GM18861 (cell line): ENCODE measurements around the gene HES2.
"Not testable (repeated sequence)": the region's sequence is repeated elsewhere in the genome, so short reads cannot be mapped to it uniquely, and the experiment has no call there.

ENCODE experiments used
- ATAC-seq: cut with Tn5 transposase; IDR thresholded peaks from one replicate; pipeline ENCODE4 v1.9.1; 2021; ENCODE audit not compliant: unreplicated experiment

Gene HES2

DNA sequence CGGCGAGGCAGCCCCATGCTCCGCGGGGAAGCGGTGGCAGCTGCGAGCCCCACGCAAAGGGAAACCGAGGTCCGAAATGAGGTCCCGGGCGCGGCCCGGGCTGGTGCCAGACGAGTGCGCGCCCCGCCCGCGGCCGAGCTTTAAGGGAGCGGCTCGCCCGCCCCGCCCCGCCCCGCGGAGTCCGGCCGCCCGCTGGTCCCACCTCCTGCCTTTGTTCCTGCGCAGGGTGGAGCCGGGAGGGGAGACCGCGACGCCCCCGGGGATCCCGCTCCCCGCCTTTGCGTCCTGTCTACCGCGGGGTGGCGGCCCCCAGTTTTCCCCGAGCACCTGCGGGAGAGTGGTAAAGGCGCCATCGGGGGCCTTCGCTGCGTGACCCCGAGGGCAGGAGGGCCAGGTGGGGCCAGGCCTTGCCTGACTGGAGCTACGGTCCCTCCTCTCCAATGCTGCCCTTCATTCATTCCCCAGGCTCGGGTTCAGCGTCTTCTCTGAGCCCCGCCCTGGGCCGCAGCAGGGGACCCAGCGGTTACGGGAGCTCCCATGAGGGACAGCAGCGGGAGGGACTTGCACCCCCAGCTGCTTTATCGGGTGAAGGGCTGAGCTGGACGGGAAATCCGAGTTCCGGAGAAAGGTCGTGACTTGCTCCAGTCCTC is at the start of gene HES2:
Gene HES2 (minus strand): TSS at position 116 of the 650 bp plus-strand sequence. CDS start 99 bp downstream, at position 17.
- no peak for ATAC-seq

- ATAC-seq = no peak
These were observed 49.2 kb upstream of the HES2 start for GRCh38 chr1:6468729-6469461.

DNA sequence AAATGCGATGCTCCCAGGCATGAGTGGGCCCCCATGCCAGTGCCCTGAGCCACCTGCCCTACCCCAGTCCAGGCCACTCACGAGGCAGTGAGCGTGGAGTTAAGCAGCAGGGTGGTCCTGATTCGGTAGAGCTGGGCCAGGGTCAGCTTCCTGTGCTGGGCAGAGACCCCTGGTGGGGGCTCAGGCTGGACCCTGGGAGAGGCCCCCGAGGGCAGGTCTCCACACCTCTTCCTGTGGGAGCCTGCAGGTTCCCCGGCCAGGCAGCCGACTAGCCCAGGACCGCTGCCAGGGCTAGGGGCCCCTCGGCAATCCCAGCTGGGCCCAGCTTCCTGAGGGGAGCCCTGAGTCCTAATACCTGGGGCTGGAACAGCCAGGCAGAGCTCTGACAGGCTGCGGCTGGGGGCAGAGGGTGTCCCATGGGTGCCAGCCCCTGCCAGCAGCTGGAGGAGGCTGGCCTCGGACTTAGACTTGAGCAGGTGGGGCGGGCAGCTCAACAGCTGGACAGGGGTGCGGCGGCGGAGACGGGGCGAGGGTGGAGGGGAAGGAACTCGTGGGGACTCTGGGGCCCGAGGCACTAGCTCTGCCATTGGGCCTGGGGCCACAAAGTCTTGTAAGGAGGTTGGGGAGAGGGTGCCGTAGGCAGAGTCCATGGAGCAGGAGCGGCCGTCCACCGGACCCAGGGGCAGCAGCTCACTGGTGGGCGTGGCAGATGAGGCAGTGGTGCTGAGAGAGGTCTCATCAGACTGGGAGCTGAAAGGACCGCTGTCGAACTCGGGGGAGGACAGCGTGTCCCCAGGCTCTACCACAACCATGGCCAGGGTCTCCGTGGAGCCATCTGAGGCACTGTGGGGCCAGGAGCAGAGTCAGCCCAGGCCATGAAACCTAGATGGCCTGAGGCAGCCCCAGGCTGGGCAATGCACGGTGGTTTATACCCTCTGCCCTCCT is 48.3 kb upstream of the HES2 start:
- no peak for ATAC-seq

DNA sequence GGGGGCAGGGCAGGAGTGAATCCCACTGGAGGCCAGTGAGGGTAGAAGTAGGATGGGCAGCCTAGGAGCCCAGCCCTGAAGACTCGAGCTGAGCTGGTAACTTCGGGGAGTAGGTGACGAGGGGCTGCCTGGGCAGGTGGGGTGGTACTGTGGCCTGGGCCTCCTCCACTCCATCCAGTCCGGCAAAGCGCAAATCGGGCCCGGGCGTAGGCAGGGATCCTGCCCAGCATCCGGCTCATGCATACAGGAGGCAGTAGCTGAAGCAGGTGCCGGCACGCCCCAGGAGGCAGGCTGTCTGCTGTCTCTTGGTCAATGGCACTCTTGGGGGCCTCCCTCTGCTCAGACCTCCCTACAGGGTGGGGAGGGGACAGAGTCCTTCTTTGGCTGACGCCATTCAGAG is 47.5 kb upstream of the HES2 start:
- ATAC-seq = no peak

GRCh38 chr1:6466751-6467150 is 47.0 kb upstream of the HES2 start:
- no peak for ATAC-seq

- no peak for ATAC-seq
These were observed 46.3 kb upstream of the HES2 start, which contains the start of gene TNFRSF25 for GRCh38 chr1:6466023-6466422. Gene TNFRSF25, minus strand, starts transcription at chr1:6466173. Its CDS starts 66 bp downstream, at chr1:6466107.

GRCh38 chr1:6465461-6466005 is 45.8 kb upstream of the HES2 start:
- no peak for ATAC-seq

GRCh38 chr1:6464915-6465314 is 45.2 kb upstream of the HES2 start:
- no peak for ATAC-seq

DNA sequence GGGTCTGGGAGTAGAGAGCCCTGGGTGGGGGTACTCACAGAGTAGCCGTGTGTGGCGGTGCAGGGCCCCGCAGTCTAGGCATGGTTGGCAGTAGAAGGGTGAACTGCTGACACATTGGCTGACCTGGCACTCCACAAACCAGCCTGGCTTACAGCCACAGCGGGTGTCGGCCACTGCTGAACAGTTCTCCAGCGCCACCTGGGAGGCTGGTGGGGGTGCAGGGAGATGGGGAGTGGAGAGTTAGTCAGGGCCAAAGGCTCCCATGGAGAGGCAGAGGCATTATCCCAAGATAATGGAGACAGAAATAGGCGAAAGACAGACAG is 44.8 kb upstream of the HES2 start:
- ATAC-seq = no peak

GRCh38 chr1:6463120-6463412 is 43.3 kb upstream of the HES2 start:
- no peak for ATAC-seq

DNA sequence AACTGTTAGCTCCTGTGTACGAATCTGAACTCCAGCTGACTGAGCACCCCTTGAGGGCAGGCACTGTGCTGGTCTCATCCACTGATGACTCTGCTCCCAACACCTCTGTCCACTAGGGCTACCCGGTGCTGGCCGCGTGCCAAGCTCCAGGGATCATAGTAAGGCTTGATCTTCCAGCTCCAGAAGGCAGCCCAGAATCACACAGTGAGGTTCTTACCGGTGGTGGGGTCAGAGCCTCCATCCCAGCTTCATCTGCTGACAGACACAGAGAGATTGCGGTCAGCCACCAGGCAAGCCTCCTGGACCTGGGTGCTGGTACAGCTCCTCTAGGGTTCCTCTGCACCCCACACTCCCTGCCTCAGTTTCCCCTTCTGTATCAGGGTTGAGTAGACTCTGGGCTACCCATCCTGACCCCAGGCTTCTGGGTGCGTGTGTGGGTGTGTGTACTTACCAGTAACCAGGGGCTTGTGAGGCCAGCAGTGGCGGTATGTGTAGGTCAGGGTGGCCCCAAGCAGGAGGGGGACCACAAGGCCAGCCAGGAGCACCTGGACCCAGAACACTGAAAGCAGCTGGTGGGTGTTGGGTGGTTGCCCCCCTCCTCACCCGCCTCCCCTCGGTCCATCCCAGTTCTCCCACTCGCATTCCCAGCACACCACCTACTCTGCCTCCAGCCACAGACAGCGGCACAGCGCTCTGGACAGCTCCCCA is 42.8 kb upstream of the HES2 start:
- no peak for ATAC-seq

DNA sequence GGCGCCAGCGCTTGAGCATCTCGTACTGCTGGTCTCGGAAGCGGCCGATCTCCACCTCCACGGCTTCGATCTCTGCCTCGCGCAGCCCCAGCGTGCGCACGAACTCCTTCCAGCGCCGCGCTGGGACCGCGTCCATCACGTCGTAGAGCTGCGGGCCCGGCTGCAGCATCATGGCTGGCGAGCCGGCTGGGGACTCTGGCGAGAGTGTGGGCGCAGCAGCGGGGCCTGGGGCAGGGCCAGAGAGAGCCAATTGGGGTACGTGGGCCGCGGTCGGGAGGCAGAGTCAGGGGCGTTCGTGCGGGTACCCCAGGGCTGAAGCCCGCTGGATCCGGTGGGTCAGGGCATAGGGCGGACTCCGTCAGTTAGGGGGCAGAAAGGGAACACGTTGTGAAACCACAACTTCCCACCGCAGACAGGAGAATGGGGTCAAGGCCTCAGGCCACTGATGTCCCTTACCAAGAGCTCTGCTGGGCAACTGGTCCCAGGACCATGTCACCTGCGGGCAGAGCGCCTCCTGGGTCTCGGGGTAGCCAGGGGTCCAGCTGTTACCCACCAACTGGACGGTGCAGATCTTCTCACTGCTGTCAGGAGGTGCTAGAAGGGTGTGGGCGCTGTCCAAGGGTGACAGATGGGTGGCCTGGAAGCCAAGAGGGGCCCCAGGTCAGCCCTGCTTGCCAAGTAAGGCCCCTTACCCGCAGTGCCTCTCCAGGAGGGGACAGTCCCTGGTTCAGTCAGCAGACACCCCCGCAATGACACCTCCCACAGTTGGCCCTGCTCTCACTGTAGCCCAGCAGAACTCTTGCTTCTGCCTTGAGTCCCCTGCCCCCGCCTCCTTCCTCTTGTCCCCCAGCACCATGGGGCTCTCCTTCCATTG is 42.1 kb upstream of the HES2 start:
- ATAC-seq = no peak

- ATAC-seq = no peak
These were observed 41.4 kb upstream of the HES2 start for GRCh38 chr1:6461051-6461530.

- no peak for ATAC-seq
These were observed 40.8 kb upstream of the HES2 start for GRCh38 chr1:6460301-6461050.

DNA sequence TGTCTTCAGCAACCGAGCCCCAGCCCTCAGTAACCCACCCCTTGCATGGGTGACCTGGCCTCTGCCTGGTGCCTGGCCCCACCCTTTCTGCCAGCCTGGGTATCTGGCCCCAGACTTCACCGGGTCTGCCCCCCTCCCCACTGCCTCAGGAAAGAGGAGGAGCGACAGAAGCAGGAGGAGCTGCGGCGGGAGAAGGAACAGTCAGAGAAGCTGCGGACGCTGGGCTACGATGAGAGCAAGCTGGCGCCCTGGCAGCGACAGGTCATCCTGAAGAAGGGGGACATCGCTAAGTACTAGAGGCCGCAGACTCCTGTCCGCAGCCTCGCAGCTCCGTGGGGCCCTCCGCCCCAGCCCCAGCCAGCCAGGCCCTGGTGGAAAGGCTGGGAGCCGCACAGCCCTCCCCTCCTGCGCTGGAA is 40.1 kb upstream of the HES2 start:
- ATAC-seq = no peak

DNA sequence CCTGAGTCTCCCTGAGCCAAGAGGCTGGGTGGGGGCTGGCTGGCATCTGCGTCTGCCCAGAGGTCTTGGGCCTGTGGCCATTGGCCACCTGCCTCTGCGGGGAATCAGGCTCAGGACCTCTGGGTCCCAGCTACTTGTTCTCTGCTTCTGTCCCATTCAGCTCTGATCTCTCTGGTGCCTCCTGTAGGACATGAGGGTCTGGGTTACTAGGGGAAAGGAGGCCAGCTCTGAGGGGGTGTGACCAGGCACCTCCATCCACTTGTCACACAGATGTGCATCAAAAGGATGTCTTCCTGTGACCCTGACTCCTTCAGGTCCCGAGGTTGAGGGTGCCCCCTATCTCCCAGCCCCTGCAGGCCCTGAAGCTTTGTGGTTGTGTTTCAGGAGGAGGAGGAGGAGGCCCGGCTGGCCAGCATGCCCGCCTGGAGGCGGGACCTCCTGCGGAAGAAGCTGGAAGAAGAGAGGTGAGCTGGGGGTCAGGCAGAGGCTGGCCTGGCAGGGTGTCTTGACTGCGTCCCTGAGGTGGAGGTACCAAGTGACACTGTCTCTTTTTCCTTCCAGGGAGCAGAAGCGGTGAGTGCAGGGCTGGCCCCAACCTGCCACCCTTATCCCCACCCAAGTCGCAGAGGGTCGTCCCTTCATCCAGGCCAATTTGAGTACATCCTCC is 37.2 kb upstream of the HES2 start:
- ATAC-seq = no peak

- not testable (repeated sequence) for ATAC-seq
These were observed 36.2 kb upstream of the HES2 start for GRCh38 chr1:6455752-6456520.
